OCI-LY3 (cell line): ENCODE data around the gene PREX1.

Source experiments
- H2AFZ ChIP-seq: fragments of 200-600, 300-600 bp; shearing (Covaris generic); 2 replicates; pipeline ENCODE4 v1.6.0; 2014; ENCODE audit warnings: antibody characterized with exemption, low read depth, low read length
- H3K27ac ChIP-seq: fragments of 200-600, 300-600 bp; sonication (generic); 2 replicates; pipeline ENCODE4 v1.5.1; 2014; ENCODE audit warnings: mild to moderate bottlenecking, low read length, moderate library complexity, mixed read lengths
- H3K27me3 ChIP-seq: fragments of 200-600, 300-600 bp; sonication (generic); 2 replicates; pipeline ENCODE4 v1.6.1; 2014; ENCODE audit warnings: low read depth, low read length, mixed read lengths
- H3K36me3 ChIP-seq: fragments of 200-600, 300-600 bp; sonication (generic); replicated peaks from 2 replicates; pipeline ENCODE3; 2014; ENCODE audit warnings: low read depth, low read length, mixed read lengths
- H3K4me1 ChIP-seq: fragments of 300-600, 200-600 bp; sonication (generic); 2 replicates; pipeline ENCODE4 v1.6.1; 2014; ENCODE audit warnings: low read length, mixed read lengths
- H3K4me2 ChIP-seq: fragments of 200-600, 300-600 bp; sonication (generic); 2 replicates; pipeline ENCODE4 v1.6.1; 2014; ENCODE audit warnings: low read length, mixed read lengths
- H3K4me3 ChIP-seq: fragments of 300-600, 200-600 bp; sonication (generic); 2 replicates; pipeline ENCODE4 v1.5.1; 2014; ENCODE audit warnings: antibody characterized with exemption, mild to moderate bottlenecking, low read length, moderate library complexity
- H3K79me2 ChIP-seq: fragments of 300-600, 200-600 bp; shearing (Covaris generic); 2 replicates; pipeline ENCODE4 v1.6.1; 2014; ENCODE audit warnings: mild to moderate bottlenecking, low read length, mixed read lengths
- H3K9ac ChIP-seq: fragments of 300-600, 200-600 bp; shearing (Covaris generic); 2 replicates; pipeline ENCODE4 v1.6.0; 2014; ENCODE audit warnings: mild to moderate bottlenecking, low read length, moderate library complexity
- H3K9me3 ChIP-seq: fragments of 200-600, 300-600 bp; shearing (Covaris generic); 2 replicates; pipeline ENCODE4 v1.6.1; 2014; ENCODE audit warnings: low read length, mixed read lengths; ENCODE audit not compliant: insufficient read depth
- H4K20me1 ChIP-seq: fragments of 200-600, 300-600 bp; sonication (generic); 2 replicates; pipeline ENCODE4 v1.6.1; 2016; ENCODE audit warnings: low read length, mixed read lengths; ENCODE audit not compliant: insufficient read depth
- EZH2phosphoT487 ChIP-seq: fragments of 200-600 bp; shearing (Covaris generic); IDR thresholded peaks from 2 replicates; pipeline ENCODE4 v1.6.1; 2018; ENCODE audit warnings: antibody characterized with exemption, mixed run types, low read depth
- TF ChIP-seq, protein P1 (sequence below): fragments of 200-600, 300-600 bp; sonication (generic); IDR thresholded peaks from 2 replicates; pipeline ENCODE4 v1.5.1; 2014; ENCODE audit warnings: antibody characterized with exemption, low read length, low read depth

Gene PREX1

DNA sequence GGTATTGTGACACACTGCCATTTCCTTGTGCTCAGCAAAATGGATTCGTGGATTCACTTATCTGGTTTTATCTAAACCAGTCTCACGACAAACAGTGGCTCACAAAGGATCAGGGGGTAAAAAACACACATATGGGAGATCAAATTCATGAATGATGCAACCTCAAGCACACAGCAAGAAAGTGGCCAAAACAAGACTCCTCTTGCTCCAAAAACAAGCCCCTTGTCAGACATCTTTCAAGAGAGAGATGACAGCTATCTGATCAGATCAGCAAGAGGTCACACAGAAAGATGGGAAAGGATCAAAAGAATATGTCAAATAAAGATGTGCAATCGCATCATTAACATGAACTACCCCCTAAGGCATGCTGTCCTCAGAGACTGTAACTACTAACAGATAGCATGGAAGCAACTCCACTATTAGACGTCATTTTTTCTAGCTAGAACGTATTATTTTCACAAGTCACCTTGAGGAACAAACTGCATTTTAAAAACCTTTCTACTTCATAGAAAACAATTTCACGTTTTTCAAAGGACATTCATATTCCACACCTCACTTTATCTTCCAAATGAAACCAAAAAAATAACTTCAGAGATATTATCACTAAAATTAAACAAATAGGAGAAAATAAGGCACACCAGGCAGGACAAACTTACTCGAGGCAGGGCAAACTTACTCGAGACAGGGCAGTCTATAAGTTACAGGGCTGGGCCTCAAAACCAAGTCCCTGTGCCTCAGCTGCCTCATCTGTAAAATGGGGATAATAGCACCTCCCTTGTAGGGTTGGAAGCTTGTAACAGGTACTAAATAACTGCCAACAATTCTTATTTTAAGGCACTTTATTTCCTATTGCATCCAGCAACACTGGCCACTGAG is 122.3 kb downstream of the PREX1 start:
- Histone ChIP-seq H3K27me3 (no peaks in the 10 kb centered on the region), H3K79me2 (no peaks in the 10 kb centered on the region), H3K9me3 (no peaks in the 10 kb centered on the region), H2AFZ (no peak overlapping the region), H3K9ac (no peak overlapping the region), H4K20me1 (0 out of 2 replicates have a peak, but pooled peaks cover 5% of the 10 kb centered on the region), H3K4me2 (no peak overlapping the region), H3K36me3 (peaks cover 2% of the 10 kb centered on the region), H3K27ac (no peak overlapping the region), H3K4me1 (peaks cover 10% of the 10 kb centered on the region), H3K4me3 (no peak overlapping the region)
- TF ChIP-seq, protein P1, sequence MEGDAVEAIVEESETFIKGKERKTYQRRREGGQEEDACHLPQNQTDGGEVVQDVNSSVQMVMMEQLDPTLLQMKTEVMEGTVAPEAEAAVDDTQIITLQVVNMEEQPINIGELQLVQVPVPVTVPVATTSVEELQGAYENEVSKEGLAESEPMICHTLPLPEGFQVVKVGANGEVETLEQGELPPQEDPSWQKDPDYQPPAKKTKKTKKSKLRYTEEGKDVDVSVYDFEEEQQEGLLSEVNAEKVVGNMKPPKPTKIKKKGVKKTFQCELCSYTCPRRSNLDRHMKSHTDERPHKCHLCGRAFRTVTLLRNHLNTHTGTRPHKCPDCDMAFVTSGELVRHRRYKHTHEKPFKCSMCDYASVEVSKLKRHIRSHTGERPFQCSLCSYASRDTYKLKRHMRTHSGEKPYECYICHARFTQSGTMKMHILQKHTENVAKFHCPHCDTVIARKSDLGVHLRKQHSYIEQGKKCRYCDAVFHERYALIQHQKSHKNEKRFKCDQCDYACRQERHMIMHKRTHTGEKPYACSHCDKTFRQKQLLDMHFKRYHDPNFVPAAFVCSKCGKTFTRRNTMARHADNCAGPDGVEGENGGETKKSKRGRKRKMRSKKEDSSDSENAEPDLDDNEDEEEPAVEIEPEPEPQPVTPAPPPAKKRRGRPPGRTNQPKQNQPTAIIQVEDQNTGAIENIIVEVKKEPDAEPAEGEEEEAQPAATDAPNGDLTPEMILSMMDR: no peak
- TF ChIP-seq EZH2phosphoT487: no peak

DNA sequence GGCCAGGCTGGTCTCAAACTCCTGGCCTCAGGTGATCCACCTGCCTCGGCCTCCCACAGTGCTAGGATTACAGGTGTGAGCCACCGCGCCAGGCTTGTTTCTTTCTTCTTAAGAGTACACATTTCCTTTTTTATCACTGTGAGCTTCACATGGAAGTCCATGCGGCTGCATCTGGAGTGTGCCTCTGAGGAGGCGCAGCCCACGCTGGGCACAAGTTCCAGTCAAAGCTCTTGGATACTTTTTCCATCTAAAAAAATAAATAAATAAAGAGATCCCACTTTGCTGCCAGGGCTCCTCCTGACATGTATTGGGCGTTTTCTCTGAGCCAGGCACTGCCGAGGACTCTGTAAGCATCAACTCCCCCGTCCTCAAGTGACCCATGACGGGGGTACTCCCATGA is 123.0 kb downstream of the PREX1 start:
- Histone ChIP-seq H3K27me3 (no peaks in the 10 kb centered on the region), H3K4me3 (no peak overlapping the region), H3K4me1 (peaks cover 10% of the 10 kb centered on the region), H3K36me3 (peaks cover 2% of the 10 kb centered on the region), H3K4me2 (no peak overlapping the region), H3K27ac (no peak overlapping the region), H2AFZ (no peak overlapping the region), H4K20me1 (no peaks in the 10 kb centered on the region), H3K79me2 (no peaks in the 10 kb centered on the region), H3K9ac (no peak overlapping the region), H3K9me3 (no peaks in the 10 kb centered on the region)
- TF ChIP-seq EZH2phosphoT487: no peak

DNA sequence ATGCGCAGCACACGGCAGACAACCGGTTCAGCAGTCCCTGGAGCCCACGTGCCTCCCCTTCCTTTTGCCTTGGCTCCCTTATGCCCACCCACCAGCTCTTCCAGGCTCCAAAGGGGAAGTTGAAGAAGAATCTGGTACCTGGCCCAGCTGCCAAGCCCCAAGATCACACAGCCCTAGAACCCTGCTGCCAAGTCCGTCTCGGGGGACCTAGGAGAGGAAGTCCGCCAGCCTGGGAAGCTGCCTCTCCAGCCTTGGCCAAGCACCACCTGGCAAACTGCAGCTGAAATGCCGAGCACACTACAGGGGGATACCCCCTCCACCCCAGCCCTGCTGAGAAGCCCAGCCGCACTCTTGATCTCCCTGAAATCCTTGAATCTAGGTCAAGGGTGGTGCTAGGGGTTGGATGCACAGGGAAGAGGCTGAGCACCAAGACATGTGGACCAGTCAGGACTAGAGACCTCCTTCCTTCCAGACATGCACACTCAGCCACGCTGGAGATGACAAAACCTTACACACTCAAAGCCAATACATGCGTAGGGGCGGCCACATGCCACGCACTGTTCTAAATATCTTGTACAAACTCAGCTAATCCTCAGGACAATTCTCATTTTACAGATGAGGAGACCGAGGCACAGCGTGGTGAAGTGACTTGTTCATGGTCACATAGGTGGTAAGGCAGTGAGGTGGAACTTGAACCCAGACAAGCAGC is 124.1 kb downstream of the PREX1 start:
- H3K36me3 ChIP-seq: peaks cover 2% of the 10 kb centered on the region
- H3K4me1 ChIP-seq: peaks cover 4% of the 10 kb centered on the region
- H3K27ac ChIP-seq: no peak overlapping the region

DNA sequence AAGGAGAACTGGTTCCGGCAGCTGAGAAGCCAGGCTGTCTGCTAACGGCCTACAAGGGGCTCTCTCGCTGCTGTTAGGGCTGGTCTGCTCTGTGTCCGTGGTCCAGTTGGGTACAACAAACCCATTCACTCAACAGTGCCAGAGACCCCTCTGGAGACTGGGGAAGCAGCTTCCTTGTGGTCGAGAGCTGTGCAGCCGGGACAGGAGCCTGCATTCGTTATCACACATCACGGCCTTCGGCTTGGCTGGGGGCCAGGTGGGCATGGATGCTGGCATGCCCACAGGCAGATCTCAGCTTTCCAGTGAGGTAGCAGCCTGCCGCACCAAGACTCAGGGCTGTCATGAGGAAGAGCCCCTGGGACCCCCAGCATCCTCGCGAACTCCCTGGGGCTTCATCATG is 124.7 kb downstream of the PREX1 start:
- Histone ChIP-seq H3K36me3 (peaks cover 2% of the 10 kb centered on the region), H3K9ac (no peak overlapping the region), H4K20me1 (no peaks in the 10 kb centered on the region), H3K79me2 (no peaks in the 10 kb centered on the region), H3K27ac (no peak overlapping the region), H3K9me3 (no peaks in the 10 kb centered on the region), H3K4me3 (no peak overlapping the region), H3K27me3 (no peaks in the 10 kb centered on the region), H2AFZ (no peak overlapping the region), H3K4me2 (no peak overlapping the region), H3K4me1 (no peaks in the 10 kb centered on the region)
- no peak for TF ChIP-seq EZH2phosphoT487
- TF ChIP-seq, protein P1: no peak

More for the DNA sequence above, 124.1 kb downstream of the PREX1 start:
- Histone ChIP-seq H3K9ac (no peak overlapping the region), H4K20me1 (no peaks in the 10 kb centered on the region), H3K9me3 (no peaks in the 10 kb centered on the region), H3K4me3 (no peak overlapping the region), H2AFZ (no peak overlapping the region), H3K79me2 (no peaks in the 10 kb centered on the region), H3K4me2 (no peak overlapping the region), H3K27me3 (no peaks in the 10 kb centered on the region)
- TF ChIP-seq, protein P1: no peak
- no peak for TF ChIP-seq EZH2phosphoT487
